GM19043 (cell line): ENCODE measurements around the gene SCAF4.
"Not testable (repeated sequence)": the region's sequence is repeated elsewhere in the genome, so short reads cannot be mapped to it uniquely, and the experiment has no call there.

Source experiments
- ATAC-seq: cut with Tn5 transposase; IDR thresholded peaks from one replicate; pipeline ENCODE4 v1.9.1; 2021; ENCODE audit warnings: low read depth; ENCODE audit not compliant: unreplicated experiment

SCAF4 gene

DNA sequence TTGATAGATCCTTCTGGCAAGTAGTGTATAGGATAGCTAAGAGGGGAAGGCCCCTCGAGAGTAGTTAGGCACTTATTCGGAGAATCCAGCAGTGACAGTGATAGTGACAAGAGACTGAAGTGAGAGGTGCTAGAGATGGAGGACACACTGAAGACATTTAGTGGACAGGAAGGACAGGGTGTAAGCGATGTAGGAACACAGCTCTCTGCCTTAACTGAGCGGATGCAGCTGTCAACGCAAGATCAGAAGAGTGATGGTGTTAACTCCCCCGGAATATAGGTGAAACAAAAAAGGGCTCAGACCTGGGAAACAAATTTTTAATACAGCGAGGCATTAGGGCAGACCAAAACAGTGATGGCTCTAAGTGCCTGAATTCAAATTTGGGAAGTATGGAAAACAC lies 56.6 kb downstream of the SCAF4 start:
- ATAC-seq: no peak

DNA sequence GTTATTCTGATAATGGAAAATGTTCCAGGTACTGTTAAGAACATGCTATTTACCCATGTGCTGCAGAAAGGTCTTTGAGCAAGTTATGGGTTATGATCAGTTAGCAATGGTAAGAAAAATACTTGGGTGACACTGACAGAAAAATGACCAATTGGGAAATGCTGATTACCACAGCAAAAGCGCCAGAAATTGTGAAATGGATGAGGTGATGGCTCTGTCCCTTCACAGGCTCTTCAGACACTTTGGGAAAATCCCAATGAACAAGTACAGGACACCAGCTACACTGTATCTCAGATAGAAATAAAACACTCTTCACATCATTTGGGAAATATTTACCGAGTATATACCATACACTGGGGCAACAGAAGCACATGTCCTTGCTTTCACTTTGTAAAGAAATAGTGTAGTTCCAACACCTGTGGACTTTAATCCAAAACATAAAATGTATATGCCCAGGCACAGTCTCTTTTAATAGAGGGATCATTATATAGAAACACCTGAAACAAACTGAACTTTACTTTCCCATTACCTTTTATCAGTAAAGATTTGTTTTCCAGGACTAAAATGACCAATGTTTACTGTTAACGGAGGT lies 58.5 kb downstream of the SCAF4 start:
- no peak for ATAC-seq

DNA sequence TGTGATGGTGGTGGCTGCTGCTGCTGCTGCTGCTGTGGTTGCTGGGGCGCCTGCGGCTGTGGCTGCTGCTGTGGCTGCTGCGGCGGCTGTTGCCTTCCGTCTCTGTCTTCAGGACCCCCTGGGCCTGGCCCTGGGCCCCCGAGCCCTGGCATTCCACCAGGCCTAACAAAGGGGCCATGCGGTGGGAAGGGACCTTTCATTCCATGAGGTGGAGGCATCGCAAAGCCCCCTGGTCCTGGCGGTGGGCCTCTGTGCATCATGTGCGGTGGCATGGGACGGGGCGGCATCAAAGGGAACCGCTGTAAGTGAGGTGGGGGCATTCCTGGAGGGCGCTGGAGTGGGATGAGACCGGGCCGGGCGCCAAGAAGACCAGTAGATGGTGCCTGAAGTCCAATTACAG lies 60.0 kb downstream of the SCAF4 start:
- no peak for ATAC-seq

DNA sequence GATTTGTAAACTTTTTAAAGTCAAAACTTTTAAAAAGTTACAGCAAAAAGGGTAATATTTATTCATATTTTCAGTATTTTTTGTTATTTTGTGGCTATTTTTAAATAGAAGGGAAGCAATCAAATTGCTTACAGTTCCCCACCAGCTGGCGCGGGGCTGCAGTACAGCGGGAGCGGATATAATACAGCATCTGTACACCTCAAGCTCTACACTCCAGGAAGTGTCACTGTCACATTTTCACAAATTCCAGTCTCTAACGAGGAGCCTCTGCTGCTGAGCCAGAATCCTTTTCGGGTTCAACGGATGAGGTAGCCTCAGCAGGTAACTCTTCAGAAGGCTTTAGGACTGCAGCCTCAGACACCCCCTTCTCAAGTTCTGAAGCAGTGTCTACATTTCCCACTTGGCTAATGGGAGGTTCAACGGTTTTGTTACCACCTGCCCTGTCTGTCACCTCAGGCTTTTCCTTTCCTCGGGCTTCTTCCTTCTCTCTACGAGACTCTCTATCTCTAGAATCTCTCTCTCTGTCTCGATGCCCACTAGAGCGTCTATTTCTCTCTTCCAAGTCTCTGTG lies 60.7 kb downstream of the SCAF4 start:
- no peak for ATAC-seq

DNA sequence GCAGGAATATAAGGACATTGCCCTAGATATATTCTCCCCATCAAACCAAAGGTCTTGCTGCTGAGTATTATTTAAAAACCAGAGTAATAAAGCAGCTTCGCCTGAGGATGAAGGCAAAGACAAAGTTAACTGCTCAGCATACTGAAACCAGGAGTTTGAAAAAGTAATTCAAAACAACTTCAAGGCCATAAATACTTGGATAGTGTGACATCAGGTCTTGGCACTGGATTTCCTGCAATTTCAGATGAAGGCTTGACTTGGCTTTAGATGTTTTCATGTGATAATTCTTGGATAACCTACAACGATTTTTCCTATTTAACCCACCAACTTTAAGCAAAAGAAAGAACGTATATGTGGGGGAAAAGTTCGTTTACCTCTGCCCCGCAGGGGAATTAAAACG lies 61.8 kb downstream of the SCAF4 start:
- no peak for ATAC-seq

DNA sequence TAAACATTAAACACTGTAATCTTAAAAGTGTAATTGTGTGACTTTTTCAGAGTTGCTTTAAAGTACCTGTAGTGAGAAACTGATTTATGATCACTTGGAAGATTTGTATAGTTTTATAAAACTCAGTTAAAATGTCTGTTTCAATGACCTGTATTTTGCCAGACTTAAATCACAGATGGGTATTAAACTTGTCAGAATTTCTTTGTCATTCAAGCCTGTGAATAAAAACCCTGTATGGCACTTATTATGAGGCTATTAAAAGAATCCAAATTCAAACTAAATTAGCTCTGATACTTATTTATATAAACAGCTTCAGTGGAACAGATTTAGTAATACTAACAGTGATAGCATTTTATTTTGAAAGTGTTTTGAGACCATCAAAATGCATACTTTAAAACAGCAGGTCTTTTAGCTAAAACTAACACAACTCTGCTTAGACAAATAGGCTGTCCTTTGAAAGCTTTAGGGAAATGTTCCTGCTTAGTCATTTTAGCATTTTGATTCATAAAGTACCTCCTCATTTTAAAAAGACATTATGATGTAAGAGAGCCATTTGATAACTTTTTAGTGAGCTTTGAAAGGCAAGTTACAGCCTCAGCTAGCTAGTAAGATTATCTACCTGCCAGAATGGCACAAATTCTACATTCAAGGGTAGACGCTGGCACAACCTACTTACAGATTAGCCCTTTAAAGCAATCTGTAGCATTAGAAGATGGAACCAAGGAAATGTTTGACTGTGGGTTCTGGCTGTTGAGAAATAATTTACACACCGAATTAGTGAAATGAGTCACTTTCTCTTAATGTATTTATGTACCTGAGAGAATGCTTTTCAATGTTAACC lies 63.0 kb downstream of the SCAF4 start:
- no peak for ATAC-seq

DNA sequence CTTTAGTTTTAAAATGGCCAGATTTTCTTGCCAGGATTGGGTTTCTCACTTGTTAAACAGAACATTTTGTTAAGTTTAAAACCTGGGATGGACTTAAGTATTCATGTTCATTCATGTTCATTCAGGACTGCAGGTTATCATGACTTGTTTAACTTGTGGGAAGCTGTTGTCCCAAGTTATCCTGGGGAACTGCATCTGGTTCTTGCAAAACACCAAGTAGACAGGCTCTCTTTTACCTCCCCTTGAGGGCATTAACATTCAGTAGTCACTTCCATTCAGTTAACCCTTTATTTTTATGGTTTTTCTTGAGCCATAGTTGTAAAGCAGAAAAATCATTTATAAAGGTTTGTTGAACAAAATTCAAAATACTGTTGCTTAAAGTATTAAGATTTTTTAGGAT lies 64.3 kb downstream of the SCAF4 start:
- no peak for ATAC-seq

DNA sequence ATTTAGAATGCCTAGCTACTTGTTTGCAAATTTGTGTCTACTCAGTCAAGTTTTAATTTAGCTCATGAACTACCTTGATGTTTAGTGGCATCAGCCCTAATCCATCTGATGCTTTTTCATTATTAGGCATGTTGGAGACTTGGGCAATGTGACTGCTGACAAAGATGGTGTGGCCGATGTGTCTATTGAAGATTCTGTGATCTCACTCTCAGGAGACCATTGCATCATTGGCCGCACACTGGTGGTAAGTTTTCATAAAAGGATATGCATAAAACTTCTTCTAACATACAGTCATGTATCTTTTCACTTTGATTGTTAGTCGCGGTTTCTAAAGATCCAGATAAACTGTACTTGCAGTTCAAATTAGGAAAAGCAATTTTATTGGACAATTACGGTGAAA lies 64.8 kb downstream of the SCAF4 start:
- ATAC-seq: no peak

DNA sequence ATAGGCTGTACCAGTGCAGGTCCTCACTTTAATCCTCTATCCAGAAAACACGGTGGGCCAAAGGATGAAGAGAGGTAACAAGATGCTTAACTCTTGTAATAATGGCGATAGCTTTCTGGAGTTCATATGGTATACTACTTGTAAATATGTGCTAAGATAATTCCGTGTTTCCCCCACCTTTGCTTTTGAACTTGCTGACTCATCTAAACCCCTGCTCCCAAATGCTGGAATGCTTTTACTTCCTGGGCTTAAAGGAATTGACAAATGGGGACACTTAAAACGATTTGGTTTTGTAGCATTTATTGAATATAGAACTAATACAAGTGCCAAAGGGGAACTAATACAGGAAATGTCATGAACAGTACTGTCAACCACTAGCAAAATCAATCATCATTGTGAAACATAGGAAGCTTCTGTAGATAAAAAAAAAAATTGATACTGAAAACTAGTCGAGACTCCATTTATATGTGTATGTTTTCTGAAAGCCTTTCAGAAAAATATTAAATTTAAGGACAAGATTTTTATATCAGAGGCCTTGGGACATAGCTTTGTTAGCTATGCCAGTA lies 65.4 kb downstream of the SCAF4 start:
- no peak for ATAC-seq

DNA sequence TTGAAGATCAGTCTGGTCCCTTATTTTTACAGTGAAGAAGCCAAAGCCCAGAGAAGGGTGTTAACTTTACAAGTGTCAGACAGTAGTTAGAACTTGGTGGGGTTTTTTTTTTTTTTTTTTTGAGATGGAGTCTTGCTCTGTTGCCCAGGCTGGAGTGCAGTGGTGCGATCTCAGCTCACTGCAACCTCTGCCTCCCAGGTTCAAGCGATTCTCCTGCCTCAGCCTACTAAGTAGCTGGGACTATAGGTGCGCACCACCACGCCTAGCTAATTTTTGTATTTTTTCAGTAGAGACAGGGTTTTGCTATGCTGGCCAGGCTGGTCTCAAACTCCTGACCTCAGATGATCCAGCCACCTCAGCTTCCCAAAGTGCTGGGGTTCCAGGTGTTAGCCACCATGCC lies 66.0 kb downstream of the SCAF4 start:
- not testable (repeated sequence) for ATAC-seq

DNA sequence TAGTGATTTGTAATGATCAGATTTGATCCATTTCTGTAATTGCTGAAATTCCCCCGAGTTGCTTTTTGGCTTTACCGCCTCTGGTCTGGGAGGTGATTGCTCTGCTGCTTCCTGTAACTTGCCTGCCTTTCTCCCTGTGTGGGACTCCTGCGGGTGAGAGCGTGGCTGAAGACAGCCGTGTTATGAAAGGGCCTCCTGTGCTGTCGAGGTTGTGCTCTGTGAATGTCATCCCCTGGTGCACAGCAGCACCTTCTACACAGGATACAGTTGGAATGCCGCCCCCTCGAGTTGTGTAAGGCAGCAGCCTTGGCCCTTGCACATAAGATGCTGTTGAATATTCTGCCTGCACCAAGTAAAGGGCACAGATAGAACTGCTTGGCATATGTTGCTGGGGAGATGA lies 66.5 kb downstream of the SCAF4 start:
- ATAC-seq: no peak

DNA sequence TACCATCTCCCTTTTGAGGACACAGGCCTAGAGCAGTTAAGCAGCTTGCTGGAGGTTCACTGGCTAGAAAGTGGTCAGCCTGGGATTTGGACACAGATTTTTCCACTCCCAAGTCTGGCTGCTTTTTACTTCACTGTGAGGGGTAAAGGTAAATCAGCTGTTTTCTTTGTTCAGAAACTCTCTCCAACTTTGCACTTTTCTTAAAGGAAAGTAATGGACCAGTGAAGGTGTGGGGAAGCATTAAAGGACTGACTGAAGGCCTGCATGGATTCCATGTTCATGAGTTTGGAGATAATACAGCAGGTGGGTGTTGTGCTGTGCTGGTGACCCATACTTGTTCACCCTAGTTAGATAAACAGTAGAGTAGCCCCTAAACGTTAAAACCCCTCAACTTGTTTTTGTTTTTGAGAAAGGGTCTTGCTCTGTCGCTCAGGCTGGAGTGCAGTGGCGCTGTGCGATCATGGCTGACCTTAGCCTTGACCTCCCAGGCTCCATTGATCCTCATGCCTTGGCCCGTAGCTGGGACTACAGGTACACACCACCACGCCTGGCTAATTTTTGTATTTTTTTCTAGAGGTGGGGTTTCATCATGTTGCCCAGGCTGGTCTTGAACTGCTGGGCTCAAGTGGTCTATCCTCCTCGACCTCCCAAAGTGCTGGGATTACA lies 68.2 kb downstream of the SCAF4 start:
- no peak for ATAC-seq

DNA sequence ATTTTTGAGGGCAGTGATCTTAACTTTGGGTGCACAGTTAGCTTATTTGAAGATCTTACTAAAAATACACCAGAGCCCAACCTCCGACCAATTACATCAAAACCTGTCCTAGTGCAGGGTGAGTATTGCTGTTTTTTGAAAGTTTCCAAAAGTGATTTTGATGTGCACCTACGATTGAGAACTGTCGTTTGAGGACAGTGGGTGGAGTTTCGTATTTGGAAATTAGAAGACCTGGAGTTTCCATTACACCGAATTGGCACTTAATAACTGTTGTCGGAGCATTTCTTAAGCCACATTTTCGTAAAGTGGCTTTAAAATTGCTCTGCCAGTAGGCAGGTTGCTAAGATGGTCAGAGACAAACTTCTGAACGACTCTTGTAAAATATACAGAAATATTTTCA lies 71.3 kb downstream of the SCAF4 start:
- ATAC-seq: no peak

DNA sequence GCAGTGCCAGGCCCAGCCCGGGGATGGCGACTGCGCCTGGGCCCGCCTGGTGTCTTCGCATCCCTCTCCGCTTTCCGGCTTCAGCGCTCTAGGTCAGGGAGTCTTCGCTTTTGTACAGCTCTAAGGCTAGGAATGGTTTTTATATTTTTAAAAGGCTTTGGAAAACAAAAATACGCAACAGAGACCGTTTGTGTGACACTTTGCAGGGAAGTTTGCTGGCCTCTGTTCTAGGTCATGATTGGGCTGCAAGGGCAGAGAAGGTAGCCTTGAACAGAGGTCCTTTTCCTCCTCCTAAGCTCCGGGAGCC lies 71.7 kb downstream of the SCAF4 start:
- peak; percentile 23 for ATAC-seq

DNA sequence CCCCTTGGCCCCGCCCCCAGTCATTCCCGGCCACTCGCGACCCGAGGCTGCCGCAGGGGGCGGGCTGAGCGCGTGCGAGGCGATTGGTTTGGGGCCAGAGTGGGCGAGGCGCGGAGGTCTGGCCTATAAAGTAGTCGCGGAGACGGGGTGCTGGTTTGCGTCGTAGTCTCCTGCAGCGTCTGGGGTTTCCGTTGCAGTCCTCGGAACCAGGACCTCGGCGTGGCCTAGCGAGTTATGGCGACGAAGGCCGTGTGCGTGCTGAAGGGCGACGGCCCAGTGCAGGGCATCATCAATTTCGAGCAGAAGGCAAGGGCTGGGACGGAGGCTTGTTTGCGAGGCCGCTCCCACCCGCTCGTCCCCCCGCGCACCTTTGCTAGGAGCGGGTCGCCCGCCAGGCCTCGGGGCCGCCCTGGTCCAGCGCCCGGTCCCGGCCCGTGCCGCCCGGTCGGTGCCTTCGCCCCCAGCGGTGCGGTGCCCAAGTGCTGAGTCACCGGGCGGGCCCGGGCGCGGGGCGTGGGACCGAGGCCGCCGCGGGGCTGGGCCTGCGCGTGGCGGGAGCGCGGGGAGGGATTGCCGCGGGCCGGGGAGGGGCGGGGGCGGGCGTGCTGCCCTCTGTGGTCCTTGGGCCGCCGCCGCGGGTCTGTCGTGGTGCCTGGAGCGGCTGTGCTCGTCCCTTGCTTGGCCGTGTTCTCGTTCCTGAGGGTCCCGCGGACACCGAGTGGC lies 72.2 kb downstream of the SCAF4 start, which contains the start of gene SOD1:
Gene SOD1 (plus strand): TSS at position 158 of the 723 bp plus-strand sequence. CDS start 77 bp downstream, at position 235.
- peak; percentile 88 for ATAC-seq

DNA sequence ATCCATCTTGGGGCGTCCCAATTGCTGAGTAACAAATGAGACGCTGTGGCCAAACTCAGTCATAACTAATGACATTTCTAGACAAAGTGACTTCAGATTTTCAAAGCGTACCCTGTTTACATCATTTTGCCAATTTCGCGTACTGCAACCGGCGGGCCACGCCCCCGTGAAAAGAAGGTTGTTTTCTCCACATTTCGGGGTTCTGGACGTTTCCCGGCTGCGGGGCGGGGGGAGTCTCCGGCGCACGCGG lies 72.7 kb downstream of the SCAF4 start:
- peak; percentile 11 for ATAC-seq

DNA sequence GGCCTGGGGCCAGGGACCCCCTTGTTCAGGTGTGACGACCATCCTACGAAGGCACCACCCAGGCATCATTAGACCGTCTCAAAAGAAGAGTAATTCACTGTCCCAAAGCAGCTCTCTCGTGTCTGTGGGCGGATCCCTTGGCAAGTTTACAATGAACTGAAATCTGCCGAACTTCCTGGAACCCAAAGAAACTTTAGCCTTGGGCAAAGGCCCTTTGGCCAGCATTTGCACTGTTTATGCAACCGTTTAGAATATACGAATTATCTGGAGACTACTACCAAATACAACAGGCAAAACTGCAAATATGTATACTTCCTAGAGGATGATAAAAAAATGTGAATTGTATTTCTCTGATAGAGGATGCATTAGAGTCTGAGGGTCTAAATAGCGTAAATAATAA lies 73.9 kb downstream of the SCAF4 start:
- ATAC-seq: no peak

DNA sequence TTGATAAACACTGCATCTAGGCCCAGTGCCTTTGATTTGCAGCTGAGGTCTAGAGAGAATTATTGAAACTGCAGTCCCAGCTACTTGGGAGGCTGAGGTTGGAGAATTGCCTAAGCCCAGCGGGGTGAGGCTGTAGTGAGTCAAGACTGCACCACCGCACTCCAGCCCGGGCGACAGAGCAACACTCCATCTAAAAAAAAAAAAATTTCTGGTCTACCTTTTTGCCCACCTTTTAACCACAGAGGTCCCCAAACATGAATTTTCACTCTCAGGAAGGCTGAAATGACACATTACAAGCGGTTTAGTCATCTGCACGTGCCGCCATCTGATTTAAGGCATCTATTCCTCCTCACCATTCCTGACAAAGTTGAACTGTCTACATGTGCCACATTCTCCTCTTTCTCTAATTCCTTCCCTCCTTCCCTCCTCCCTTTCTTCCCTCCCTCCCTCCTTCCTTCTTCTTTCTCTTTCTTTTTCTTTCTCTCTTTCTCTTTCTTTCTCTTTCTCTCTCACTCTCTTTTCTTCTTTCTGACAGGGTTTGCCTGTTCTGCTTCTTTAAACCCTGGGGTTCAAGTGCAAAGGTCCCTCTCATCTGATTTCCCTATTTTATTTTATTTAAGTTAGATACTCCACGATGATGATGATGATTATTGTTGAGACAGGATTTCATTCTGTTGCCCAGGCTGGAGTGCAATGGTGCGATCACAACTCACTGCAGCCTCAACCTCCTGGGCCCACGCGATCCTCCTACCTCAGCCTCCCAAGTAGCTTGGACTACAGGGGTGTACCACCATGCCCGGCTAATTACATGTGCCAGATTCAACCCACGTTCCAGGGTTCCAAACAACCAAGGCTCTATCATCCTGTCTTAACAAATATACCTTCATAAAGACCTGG lies 75.5 kb downstream of the SCAF4 start:
- ATAC-seq: no peak

DNA sequence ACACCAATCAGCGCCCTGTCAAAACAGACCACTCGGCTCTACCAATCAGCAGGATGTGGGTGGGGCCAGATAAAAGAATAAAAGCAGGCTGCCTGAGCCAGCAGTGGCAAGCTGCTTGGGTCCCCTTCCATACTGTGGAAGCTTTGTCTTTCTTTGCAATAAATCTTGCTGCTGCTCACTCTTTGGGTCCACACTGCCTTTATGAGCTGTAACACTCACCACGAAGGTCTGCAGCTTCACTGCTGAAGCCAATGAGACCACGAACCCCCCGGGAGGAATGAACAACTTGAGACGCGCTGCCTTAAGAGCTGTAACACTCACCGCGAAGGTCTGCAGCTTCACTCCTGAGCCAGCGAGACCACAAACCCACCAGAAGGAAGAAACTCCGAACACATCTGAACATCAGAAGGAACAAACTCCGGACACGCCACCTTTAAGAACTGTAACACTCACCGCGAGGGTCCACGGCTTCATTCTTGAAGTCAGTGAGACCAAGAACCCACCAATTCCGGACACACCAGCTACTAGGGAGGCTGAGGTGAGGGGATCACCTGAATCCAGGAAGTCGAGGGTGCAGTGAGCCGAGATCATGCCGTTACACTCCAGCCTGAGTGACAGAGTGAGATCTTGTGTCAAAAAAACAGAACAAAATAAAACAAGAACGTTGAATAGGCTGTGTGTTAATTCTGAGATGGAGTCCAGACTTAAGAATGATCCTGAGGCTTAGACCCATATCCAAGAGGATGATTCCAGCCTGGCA lies 76.9 kb downstream of the SCAF4 start:
- not testable (repeated sequence) for ATAC-seq
